ENCODE data around the gene OLFM1.

- TF ChIP-seq YY1 (IDR thresholded peaks at IDR 0.05; ENCODE audit: insufficient read depth, insufficient read length) (no peak), ZNF274 (IDR thresholded peaks at IDR 0.05; ENCODE audit: low read depth, low read length) (no peak)
Measured at GRCh38 chr9:135104761-135105160, 17.3 kb downstream of the OLFM1 start.

Measured in NT2/D1 (cell line).